HG02610 (cell line): ENCODE measurements around the gene RARA.

Experiments used
- ATAC-seq: cut with Tn5 transposase; IDR thresholded peaks from one replicate; pipeline ENCODE4 v1.9.1; 2021; ENCODE audit warnings: mild to moderate bottlenecking, moderate library complexity; ENCODE audit not compliant: unreplicated experiment

Gene RARA

DNA sequence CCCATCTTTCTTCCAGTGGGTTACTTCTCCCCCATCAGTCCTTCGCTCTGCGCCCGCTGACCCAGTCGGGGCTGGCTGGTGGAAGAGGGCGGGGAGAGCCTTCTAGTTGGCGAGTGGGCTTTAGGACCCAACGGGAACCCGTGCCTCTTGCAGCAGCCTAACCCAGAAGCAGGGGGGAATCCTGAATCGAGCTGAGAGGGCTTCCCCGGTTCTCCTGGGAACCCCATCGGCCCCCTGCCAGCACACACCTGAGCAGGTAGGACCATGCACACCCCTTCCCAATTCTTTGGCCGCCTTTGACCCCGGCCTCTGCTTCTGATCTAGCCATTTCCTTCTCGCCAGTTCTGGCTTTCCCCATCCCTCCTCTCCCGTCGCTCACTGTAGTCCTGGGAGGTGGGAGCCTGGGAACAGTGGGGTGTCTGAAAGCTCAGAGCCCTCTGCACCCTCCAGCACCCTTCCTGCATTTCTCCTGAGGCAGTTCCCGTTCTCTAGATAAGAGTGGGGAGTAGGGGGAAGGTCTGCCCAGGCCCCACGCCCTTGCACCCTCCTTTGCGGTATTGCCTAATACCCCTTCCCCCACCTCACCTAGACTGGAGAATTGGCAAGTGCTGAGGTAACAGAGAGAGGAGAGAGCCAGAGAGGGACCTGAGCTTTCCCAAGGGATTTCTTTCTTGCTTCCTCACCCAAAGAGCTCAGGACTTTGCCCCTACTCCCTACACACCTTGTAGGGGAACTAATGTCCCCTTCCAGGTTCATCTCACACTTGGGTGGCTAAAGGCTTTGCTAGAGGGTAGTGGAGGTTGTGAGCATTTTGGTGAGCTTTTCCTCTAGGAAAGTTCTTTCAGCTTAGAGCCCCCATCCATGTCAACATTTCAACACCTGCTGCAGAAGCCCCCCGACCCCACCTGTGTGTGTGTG is at the start of gene RARA:
RARA (plus strand) TSS at position 150 of the 918 bp plus-strand sequence. CDS start 22,039 bp downstream, outside the sequence.
- ATAC-seq, result no peak

- no peak for ATAC-seq
Observed at GRCh38 chr17:40259505-40259904, 49.5 kb upstream of the RARA start.

- ATAC-seq, result no peak
Observed at GRCh38 chr17:40260528-40260927, 48.5 kb upstream of the RARA start.

- no peak for ATAC-seq
Observed at GRCh38 chr17:40264458-40265185, 44.4 kb upstream of the RARA start.

GRCh38 chr17:40265337-40265736 is 43.6 kb upstream of the RARA start:
- no peak for ATAC-seq

DNA sequence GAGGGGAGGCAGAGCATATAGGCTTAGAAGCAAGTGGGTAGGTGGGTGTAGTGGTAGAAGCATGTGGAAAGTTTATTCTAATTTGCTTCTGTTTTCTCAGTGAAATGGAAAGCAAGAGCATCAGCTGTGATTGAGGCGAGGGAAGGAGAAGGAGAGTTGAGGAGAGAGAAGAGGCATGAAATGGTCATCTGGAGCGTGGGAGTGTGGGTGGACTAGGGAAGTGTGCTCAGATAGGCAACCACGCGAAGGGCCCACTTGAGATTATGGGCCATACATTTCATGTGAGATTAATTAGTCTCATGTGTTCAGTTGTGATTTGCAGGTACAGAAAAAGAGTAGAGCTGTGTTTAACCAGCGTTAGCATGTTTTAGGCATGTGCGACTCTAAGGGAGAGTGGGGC is 42.1 kb upstream of the RARA start:
- no peak for ATAC-seq

DNA sequence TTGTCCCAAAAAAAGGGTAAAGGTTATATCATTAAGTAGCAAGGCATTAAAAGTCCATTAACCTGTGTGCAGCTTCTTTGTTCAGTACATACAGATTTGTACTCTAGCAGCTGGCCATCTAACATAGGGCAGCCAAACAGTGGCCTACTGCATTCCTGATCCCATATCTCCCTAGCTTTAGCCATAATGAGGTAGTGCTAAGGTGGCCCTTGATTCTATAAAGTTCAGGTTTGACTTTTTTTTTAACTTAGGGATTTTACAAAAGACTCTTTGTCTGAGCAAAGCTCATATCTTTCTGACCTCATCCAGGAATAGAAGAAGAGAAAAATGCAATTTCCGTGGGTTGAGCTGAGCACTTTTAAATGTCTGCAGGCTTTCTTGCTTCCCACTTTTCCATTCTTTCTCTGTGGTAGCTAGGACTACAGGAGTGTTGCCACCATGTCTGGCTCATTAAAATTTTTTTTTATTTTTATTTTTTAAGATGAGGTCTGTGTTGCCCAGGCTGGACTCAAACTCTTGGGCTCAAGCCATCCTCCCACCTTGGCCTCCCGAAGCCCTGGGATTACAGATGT is 40.8 kb upstream of the RARA start:
- no peak for ATAC-seq

DNA sequence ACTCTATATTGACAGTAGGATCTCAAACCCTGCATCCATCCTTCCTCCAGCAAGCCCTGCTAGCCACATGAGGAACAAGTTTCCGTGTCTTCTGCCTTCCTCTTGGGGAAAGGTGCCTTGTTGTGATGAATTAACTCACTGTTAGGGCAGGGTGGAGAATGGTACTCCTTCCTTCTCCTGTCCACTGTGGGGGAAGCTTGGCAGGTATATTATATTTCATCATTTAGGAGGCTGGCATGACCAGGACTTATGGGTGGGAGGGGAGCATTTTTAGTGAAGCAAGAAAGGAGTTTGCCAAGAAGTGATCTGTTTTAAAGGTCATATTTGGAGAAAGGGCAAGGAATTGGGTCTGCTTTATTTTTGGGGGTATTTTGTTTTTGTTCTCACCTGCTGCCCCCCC is 30.6 kb upstream of the RARA start:
- ATAC-seq, result no peak

GRCh38 chr17:40279402-40279801 is 29.6 kb upstream of the RARA start:
- no peak for ATAC-seq

DNA sequence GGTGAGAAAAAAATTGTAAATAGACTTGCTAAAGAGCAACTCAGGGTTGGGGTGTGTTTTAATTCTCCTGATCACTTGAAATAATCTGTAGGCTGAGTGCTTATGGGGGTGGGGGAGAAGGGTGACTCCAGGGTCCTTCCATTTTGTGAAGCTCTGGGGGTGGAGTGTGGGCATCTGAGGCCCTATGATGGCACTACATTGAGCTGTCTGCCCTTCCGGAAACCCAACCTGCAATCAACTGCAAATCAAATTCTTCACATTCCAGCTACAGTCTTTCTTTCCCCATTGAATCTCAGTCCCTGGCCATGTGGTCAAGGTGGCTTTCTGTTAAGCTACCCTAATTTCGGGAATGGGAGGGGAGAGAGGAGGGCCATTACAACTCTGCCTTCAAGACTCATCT is 27.3 kb upstream of the RARA start:
- ATAC-seq, result no peak

DNA sequence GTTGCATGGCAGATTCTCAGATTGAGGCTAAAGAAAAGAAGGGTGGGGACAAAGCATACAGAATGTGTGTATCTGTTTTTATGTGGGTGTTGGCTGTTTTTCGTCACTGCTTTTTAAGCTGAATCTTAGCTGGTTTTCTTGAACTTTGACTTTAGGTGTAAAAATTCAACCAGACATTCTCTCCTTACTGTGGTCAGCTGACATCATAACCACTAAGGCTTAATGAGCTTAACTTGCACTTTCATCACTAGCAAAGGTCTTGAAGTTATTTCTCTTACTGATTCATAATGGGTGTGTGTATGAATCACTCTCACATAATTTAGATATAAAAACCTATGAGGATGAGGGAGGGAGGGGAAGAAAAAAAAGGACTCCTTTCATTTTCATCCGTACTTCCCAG is 25.3 kb upstream of the RARA start:
- no peak for ATAC-seq

GRCh38 chr17:40284085-40284713 is 24.8 kb upstream of the RARA start:
- ATAC-seq, result no peak

DNA sequence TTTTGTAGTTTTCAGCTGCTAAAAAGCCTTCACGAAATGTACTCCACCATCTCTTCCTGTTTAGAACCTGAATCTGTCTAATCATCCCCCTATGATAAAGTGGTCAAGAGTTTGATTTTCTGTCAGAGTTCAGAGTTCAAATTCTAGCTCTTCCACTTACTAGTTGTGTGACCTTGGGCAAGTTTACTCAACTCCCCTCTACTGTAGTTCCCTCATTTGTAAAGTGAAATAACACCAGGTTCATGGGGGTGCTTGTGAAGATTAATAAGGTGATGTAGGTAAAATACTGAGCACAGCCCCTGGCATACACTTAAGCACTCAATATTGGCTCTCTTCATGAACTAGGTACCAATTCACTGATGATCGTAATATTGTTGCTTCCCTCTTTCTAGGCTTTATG is 22.5 kb upstream of the RARA start:
- ATAC-seq, result no peak

- no peak for ATAC-seq
Observed at GRCh38 chr17:40287159-40287493, 21.9 kb upstream of the RARA start.

DNA sequence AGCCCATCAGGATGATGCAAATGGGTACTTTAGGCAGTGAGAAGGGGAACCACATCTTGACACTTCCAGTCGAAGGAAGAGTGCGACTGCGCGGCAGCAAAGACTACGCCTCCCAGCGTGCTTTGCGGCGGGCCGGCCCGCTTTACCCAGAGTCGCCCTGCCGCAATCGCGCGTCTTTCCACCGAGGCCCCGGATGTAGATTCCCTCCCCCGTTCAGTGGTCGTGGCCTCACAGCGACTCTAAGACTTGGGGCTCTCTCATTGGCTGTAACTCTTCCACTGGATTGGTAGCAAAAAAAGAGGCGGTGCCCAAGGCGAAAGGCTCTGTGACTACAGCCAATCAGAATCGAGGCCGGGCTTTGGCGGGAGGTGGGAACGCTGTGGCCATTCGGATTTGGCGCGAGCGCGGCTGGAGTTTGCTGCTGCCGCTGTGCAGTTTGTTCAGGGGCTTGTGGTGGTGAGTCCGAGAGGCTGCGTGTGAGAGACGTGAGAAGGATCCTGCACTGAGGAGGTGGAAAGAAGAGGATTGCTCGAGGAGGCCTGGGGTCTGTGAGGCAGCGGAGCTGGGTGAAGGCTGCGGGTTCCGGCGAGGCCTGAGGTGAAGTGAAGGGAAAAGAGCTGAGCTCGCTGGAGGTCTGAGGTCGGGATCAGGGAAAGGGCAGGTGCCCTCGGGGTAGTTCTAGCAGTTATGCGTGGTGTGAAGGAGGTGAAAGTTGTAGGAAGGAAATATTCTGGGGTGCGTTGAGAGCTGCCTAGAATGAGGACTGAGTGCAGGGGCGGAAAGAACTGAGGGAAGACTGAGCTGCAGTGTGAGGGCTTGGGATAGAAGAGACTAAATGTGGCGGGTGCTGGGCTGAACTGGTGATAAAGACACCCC is 21.2 kb upstream of the RARA start, which contains the start of gene CDC6:
CDC6 (plus strand) TSS at position 386 of the 876 bp plus-strand sequence. CDS start 1,542 bp downstream, outside the sequence.
- ATAC-seq, result peak; percentile 86

DNA sequence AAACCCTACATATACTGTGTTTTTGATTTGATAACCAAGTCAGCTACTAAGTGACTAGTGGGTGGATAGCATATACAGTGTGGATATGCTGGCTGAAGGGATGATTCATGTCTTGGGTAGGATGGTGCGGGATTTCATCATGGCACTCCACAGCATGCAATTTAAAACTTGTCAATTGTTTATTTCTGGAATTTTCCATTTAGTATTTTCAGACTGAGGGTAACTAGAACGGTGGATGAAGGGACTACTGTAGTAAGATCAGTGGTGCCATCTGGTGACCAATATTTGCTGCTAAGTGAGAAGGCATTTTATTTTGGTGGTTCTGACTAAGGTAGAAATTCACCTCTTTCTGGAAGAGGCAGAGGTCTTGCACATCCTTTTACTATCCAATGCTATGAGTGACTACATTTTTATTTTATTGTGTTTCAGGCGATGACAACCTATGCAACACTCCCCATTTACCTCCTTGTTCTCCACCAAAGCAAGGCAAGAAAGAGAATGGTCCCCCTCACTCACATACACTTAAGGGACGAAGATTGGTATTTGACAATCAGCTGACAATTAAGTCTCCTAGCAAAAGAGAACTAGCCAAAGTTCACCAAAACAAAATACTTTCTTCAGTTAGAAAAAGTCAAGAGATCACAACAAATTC is 18.2 kb upstream of the RARA start:
- no peak for ATAC-seq

GRCh38 chr17:40291281-40291664 is 17.7 kb upstream of the RARA start:
- ATAC-seq, result no peak

GRCh38 chr17:40293363-40293762 is 15.6 kb upstream of the RARA start:
- ATAC-seq, result no peak

GRCh38 chr17:40295488-40296436 is 13.2 kb upstream of the RARA start:
- ATAC-seq, result no peak
